ENCODE results near the gene SPATA17. TPM values are rescaled to one million over a fixed set of nuclear protein-coding genes. Genes with fewer than 3 reads are reported as not detected.
"Not testable (repeated sequence)": the region's sequence is repeated elsewhere in the genome, so short reads cannot be mapped to it uniquely, and the experiment has no call there.

Gene SPATA17
- total and polyA plus RNA-seq, 2 of the 13 experiments (the other 11 are each of a cell fraction or from before 2014, with no cell fraction given), result 0.48 to 1.7 TPM

- POLR2A ChIA-PET; H3K4me3 ChIP-seq (replicated peaks in 1 of 3; ENCODE audit: insufficient read depth in 1 of 3, low read depth in 2 of 3, low read length in 3 of 3); DNase-seq (ENCODE audit: low spot score); H4K20me1 ChIP-seq (ENCODE audit: insufficient read depth, low read length); H2AFZ ChIP-seq (ENCODE audit: low read length); FAIRE-seq; H3K27me3 ChIP-seq (ENCODE audit: control insufficient read depth in 1 of 2, insufficient read depth in 2 of 2, low read length in 2 of 2); in situ Hi-C loops (cut with HindIII; ENCODE audit: extremely low pct_ligation_motif_present, low pct_unique_long_range_greater_than_20kb); BruUV-seq (replicated peaks); H3K9me3 ChIP-seq (ENCODE audit: low read length); H3K4me1 ChIP-seq (ENCODE audit: insufficient read depth, low read length); H3K36me3 ChIP-seq (replicated peaks in 1 of 2; ENCODE audit: control insufficient read depth in 1 of 2, insufficient read depth in 2 of 2, low read length in 2 of 2); H3K79me2 ChIP-seq (ENCODE audit: insufficient read depth, low read length); H3K9ac ChIP-seq (ENCODE audit: insufficient read depth, low read depth, low read length); CTCF ChIA-PET (ENCODE audit: low intra/inter-chr PET ratio, low total read pairs); intact Hi-C loops (cut with micrococcal nuclease; ENCODE audit: unreplicated experiment); TF ChIP-seq SOX6 (IDR thresholded peaks at IDR 0.05): not testable (repeated sequence)
- ATAC-seq, result peak; percentile 65
- Histone ChIP-seq H3K4me2 (ENCODE audit: low read depth, low read length) (peak overlapping the region; percentile 8; the same call in 1 of the 2 replicates), H3K27ac (ENCODE audit: extremely low read length, insufficient read depth, low read length) (peak overlapping the region; percentile 13)
- WGBS (ENCODE audit: low lambda C conversion rate), result 64% methylated on average over 5 of the region's 5 CpGs
- TF ChIP-seq PAXIP1 (CRISPR knock-in tag; conservative IDR thresholded peaks at IDR 0.05) (peak; percentile 55), HDAC1 (CRISPR knock-in tag; IDR thresholded peaks at IDR 0.05) (0 out of 2 replicates have a peak, but pooled peaks have one; percentile 19), HOMEZ (CRISPR knock-in tag; IDR thresholded peaks at IDR 0.05; ENCODE audit: low read depth) (peak; percentile 73; the same call in 1 of the 2 replicates), SALL1 (CRISPR knock-in tag; IDR thresholded peaks at IDR 0.05) (peak; percentile 53; the same call in 1 of the 2 replicates), POGZ (CRISPR knock-in tag; IDR thresholded peaks at IDR 0.05) (peak; percentile 73), ZNF770 (CRISPR knock-in tag; IDR thresholded peaks at IDR 0.05) (peak; percentile 83), ZMYM3 (CRISPR knock-in tag; IDR thresholded peaks at IDR 0.05) (peak; percentile 78), SOX5 (CRISPR knock-in tag; IDR thresholded peaks at IDR 0.05; ENCODE audit: borderline replicate concordance) (peak; percentile 21; the same call in 1 of the 2 replicates), FOXP4 (CRISPR knock-in tag; IDR thresholded peaks at IDR 0.05) (0 out of 2 replicates have a peak, but pooled peaks have one; percentile 21), CEBPG (CRISPR knock-in tag; IDR thresholded peaks at IDR 0.05) (0 out of 2 replicates have a peak, but pooled peaks have one; percentile 11), ZMYM4 (CRISPR knock-in tag; IDR thresholded peaks at IDR 0.05) (0 out of 2 replicates have a peak, but pooled peaks have one; percentile 43), SOX6 (CRISPR knock-in tag; IDR thresholded peaks at IDR 0.05) (peak; percentile 37; the same call in 1 of the 2 replicates)
Measured at GRCh38 chr1:217584286-217584811, 46.8 kb upstream of the SPATA17 start.

All from HepG2 (cell line).